Colonic mucosa (tissue), 4 donors: Measurements from ENCODE around the gene GFOD2. TPM values are rescaled to one million over a fixed set of nuclear protein-coding genes. Genes with fewer than 3 reads are reported as not detected.

Experiments used
- DNase-seq: peaks from one replicate; pipeline ENCODE4 v3.0.0-alpha.2; 2020
- H3K27ac ChIP-seq: fragments of 200-600 bp; one replicate; pipeline ENCODE4 v1.8.0; 2021
- H3K27me3 ChIP-seq: fragments of 200-600 bp; one replicate; pipeline ENCODE4 v1.8.0; 2021
- H3K36me3 ChIP-seq: fragments of 200-600 bp; one replicate; pipeline ENCODE4 v1.8.0; 2021
- H3K4me1 ChIP-seq: fragments of 200-600 bp; one replicate; pipeline ENCODE4 v1.8.0; 2021; ENCODE audit warnings: mild to moderate bottlenecking
- H3K4me3 ChIP-seq: fragments of 200-600 bp; one replicate; pipeline ENCODE4 v1.8.0; 2021
- H3K9ac ChIP-seq, 2 donors: one replicate each; pipeline ENCODE4 v1.7.0; 2013; ENCODE audit warnings: control low read depth in 2 of 2, low read depth in 2 of 2, low read length in 2 of 2
- H3K9me3 ChIP-seq: fragments of 200-600 bp; one replicate; pipeline ENCODE4 v1.8.0; 2021
- CTCF ChIP-seq: fragments of 200-600 bp; IDR thresholded peaks from one replicate; pipeline ENCODE4 v1.8.0; 2022; ENCODE audit warnings: antibody characterized with exemption, mild to moderate bottlenecking
- intact Hi-C: fragments of 100-400 bp; cut with DNase I; formaldehyde crosslinking; loops from one replicate; pipeline ENCODE4 v1.14.1; 2022
- total RNA-seq, 2 donors: library from RNA; stranded (reverse); fragmentation: NEBNext Ultra II Directional in 1 of 2; extraction: Animal tissue kit (Norgen Biotek cat#: 25700) in 1 of 2; gene quantifications; one replicate each; pipeline ENCODE4 v1.2.1, GENCODE V29; 2021
- donor health status: healthy.
- donor health status: DM: no; HTN: no; CAD: no.
- donor health status: DM: no; HTN: no; CAD: no.

GFOD2 gene
- total RNA-seq, 2 donors from 2014 or later, result 22.1 to 33.8 TPM

DNA sequence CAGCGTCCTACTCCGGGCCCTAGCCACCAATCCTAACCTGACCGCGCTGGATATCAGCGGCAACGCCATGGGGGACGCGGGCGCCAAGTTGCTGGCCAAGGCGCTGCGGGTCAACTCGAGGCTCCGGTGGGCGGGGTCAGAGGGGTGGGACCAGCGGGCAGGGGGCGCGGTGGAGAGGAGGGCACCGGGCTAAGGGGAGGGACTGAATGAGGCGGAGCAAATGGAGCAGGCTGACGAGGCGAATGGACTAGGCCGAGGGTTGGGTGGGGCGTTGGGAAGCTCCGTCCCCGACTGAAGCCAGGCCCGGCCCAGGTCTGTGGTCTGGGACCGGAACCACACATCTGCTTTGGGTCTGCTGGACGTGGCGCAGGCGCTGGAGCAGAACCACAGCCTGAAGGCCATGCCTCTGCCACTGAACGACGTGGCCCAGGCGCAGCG, 69.6 kb downstream of the GFOD2 start:
- no peak for TF ChIP-seq CTCF
- H3K27ac ChIP-seq, result no peak overlapping the region
- DNase-seq, result no peak
- H3K9me3 ChIP-seq, result no peaks in the 10 kb centered on the region
- no peak overlapping the region for H3K4me3 ChIP-seq
- no peaks in the 10 kb centered on the region for H3K4me1 ChIP-seq
- H3K27me3 ChIP-seq, result peaks cover 67% of the 10 kb centered on the region
- intact Hi-C loops, result loop anchor here (5.0 kb wide), 1 partner anchor 77 kb away; no protein-coding TSS in a partner anchor
- H3K36me3 ChIP-seq, result no peaks in the 10 kb centered on the region
- H3K9ac ChIP-seq, result no peak overlapping the region

GRCh38 chr16:67648764-67649407, 70.2 kb downstream of the GFOD2 start:
- Histone ChIP-seq H3K9ac (no peak overlapping the region), H3K4me3 (no peak overlapping the region), H3K9me3 (no peaks in the 10 kb centered on the region), H3K27ac (no peak overlapping the region), H3K27me3 (peaks cover 61% of the 10 kb centered on the region), H3K4me1 (no peaks in the 10 kb centered on the region), H3K36me3 (no peaks in the 10 kb centered on the region)
- TF ChIP-seq CTCF, result no peak
- intact Hi-C loops, result loop anchor here (5.0 kb wide), 1 partner anchor 77 kb away; no protein-coding TSS in a partner anchor
- no peak for DNase-seq

DNA sequence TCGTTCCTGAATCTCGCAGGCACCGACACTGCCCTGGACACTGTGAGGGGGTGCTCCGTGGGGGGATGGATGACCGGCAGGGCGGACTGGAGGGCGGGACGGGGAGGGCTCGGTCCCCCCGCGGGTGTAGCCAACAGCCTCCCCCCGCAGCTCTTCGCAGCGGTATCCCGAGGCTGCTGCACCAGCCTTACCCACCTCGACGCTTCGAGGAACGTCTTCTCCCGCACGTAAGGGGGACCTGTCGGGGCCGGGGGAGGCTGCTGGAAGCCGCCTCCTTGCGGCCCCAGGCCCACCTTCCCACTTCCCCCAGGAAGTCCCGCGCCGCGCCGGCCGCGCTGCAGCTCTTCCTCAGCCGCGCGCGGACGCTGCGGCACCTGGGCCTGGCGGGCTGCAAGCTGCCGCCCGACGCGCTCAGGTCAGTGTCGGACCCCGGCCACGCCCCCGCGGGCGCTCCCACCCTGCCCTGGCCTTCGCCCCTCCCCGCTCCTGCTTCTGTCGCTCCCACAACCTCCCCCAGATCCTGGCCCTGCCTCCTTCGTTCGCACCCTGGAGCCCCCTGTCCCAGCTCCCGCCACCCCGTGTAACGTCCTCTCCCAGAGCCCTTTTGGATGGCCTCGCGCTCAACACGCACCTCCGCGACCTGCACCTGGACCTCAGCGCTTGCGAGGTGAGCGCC, 70.9 kb downstream of the GFOD2 start:
- TF ChIP-seq CTCF, result no peak
- Histone ChIP-seq H3K4me3 (no peak overlapping the region), H3K4me1 (no peaks in the 10 kb centered on the region), H3K27me3 (peaks cover 54% of the 10 kb centered on the region), H3K27ac (no peak overlapping the region), H3K9me3 (no peaks in the 10 kb centered on the region), H3K9ac (no peak overlapping the region), H3K36me3 (no peaks in the 10 kb centered on the region)
- intact Hi-C loops, result loop anchor here (5.0 kb wide), 1 partner anchor 76 kb away; no protein-coding TSS in a partner anchor
- no peak for DNase-seq

DNA sequence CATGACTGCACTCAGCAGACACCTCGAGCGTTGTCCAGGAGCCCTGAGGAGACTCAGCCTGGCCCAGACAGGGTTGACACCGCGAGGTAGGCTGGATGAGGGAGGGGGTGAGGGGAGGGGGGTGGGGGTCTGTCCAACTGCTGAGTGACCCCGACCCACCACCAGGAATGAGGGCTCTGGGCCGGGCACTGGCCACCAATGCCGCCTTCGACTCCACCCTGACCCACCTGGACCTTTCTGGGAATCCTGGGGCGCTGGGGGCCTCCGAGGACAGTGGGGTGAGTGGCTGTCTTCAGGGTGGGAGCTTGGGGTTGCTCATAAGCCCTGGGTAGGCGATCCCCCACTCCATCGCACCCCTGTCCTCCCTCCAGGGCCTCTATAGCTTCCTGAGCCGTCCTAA, 71.4 kb downstream of the GFOD2 start:
- intact Hi-C loops, result loop anchor here (5.0 kb wide), 1 partner anchor 75 kb away; no protein-coding TSS in a partner anchor
- Histone ChIP-seq H3K4me1 (no peaks in the 10 kb centered on the region), H3K27ac (no peak overlapping the region), H3K9me3 (no peaks in the 10 kb centered on the region), H3K9ac (no peak overlapping the region), H3K36me3 (no peaks in the 10 kb centered on the region), H3K4me3 (no peak overlapping the region), H3K27me3 (peaks cover 53% of the 10 kb centered on the region)
- TF ChIP-seq CTCF, result no peak
- no peak for DNase-seq

DNA sequence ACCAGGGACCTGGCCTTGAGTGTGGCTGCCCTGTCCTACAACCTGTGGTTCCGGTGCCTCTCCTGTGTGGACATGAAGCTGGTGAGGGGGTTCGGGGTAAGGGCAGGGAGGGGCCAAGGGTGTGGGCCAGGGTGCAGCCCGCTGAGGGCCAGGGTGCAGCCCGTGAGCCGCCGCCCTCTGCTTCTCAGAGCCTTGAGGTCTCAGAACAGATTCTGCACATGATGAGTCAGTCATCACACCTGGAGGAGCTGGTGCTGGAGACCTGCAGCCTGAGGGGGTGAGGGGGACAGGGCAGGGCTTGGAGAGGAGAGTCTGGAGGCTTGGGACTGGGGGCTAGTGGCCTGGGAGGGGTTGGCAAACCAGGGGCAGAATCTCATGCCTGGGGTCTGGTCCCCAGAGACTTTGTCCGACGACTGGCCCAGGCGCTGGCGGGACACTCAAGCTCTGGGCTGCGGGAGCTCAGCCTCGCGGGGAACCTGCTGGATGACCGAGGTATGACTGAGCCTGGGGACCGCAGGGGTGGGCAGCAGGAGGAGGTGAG, 71.9 kb downstream of the GFOD2 start:
- no peaks in the 10 kb centered on the region for H3K9me3 ChIP-seq
- no peaks in the 10 kb centered on the region for H3K4me1 ChIP-seq
- no peak overlapping the region for H3K27ac ChIP-seq
- intact Hi-C loops, result loop anchor here (5.0 kb wide), 1 partner anchor 75 kb away; no protein-coding TSS in a partner anchor
- no peak for TF ChIP-seq CTCF
- DNase-seq, result no peak
- H3K4me3 ChIP-seq, result no peak overlapping the region
- no peak overlapping the region for H3K9ac ChIP-seq
- H3K36me3 ChIP-seq, result no peaks in the 10 kb centered on the region
- peaks cover 49% of the 10 kb centered on the region for H3K27me3 ChIP-seq
